Lower leg skin (tissue), 4 donors: ENCODE measurements around the gene ELOVL3. TPM values are rescaled to one million over a fixed set of nuclear protein-coding genes. Genes with fewer than 3 reads are reported as not detected.

Experiments
- DNase-seq, 2 donors: peaks; one replicate each; pipeline ENCODE4 v3.0.0-alpha.2; 2019; ENCODE audit warnings: low spot score in 2 of 2
- H3K4me3 ChIP-seq: fragments of 200-600 bp; sonication (generic); 2 replicates; pipeline ENCODE4 v1.5.1; 2017; ENCODE audit warnings: mild to moderate bottlenecking, low read depth; ENCODE audit not compliant: poor library complexity, severe bottlenecking
- POLR2A ChIP-seq, 2 donors: fragments of 450-650 bp; IDR thresholded peaks; one replicate each; pipeline ENCODE4 v1.6.1; 2016 to 2017; ENCODE audit warnings: antibody characterized with exemption in 2 of 2, mild to moderate bottlenecking in 1 of 2, moderate library complexity in 1 of 2
- WGBS, 2 donors: methylation state at CpG; one replicate each; pipeline ENCODE4 v1.1.5; 2018; 5-methylcytosine and 5-hydroxymethylcytosine counted together
- intact Hi-C: fragments of 100-400 bp; cut with DNase I; formaldehyde crosslinking; loops from one replicate; pipeline ENCODE4 v1.15.0; 2023; ENCODE audit warnings: low total_unique reads
- total RNA-seq, 4 donors: library from RNA; depleted of rRNA; stranded (reverse); fragments of >200 nt; gene quantifications; one replicate each; pipeline ENCODE4 v1.1.0, GENCODE V29; 2016
- TF ChIP-seq, protein P1 (sequence below), 3 donors: fragments of 450-650 bp; IDR thresholded peaks; one replicate each; pipeline ENCODE4 v1.5.1; 2016; ENCODE audit warnings: antibody characterized with exemption in 3 of 3, mild to moderate bottlenecking in 3 of 3, moderate library complexity in 2 of 3

ELOVL3 gene
- total RNA-seq, 4 donors from 2014 or later, result 2.5 to 106 (median 29.8) TPM

DNA sequence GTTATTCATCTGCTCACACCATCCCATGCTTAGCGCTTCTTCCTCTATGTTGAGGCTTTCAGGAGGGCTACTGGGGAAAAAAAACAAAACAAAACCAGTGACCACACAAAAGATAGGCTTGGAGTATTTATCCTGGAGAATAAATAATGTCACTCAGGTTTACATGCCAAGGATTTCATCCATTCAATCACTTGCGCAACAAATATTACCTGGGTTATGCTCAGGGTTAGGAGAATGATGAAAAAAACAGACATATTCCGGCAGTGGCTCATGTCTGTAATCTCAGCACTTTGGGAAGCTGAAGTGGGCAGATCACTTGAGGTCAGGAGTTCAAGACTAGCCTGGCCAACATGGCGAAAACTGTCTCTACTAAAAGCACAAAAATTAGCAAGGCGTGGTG, 3.3 kb upstream of the ELOVL3 start:
- TF ChIP-seq, protein P1, sequence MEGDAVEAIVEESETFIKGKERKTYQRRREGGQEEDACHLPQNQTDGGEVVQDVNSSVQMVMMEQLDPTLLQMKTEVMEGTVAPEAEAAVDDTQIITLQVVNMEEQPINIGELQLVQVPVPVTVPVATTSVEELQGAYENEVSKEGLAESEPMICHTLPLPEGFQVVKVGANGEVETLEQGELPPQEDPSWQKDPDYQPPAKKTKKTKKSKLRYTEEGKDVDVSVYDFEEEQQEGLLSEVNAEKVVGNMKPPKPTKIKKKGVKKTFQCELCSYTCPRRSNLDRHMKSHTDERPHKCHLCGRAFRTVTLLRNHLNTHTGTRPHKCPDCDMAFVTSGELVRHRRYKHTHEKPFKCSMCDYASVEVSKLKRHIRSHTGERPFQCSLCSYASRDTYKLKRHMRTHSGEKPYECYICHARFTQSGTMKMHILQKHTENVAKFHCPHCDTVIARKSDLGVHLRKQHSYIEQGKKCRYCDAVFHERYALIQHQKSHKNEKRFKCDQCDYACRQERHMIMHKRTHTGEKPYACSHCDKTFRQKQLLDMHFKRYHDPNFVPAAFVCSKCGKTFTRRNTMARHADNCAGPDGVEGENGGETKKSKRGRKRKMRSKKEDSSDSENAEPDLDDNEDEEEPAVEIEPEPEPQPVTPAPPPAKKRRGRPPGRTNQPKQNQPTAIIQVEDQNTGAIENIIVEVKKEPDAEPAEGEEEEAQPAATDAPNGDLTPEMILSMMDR (IDR thresholded peaks at IDR 0.05), result no peak
- no peak for TF ChIP-seq POLR2A (IDR thresholded peaks at IDR 0.05)
- 89 to 92% methylated on average over 5 of the region's 5 CpGs for WGBS, 2 donors
- intact Hi-C loops, result no loop called here
- no peak for DNase-seq
- no peak overlapping the region for H3K4me3 ChIP-seq

DNA sequence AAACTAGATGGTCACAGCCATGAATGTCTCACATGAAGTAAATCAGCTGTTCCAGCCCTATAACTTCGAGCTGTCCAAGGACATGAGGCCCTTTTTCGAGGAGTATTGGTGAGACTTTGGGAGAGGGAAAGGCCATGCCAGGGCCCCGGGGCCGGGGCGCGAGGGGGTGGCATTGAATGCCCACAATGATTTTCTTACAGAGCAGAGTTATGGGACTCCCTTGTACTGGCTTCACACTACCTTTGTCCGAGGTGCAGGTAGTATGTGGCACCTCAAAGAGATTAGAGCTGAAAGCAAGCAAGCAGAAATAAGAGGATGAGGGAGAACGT, 407 bp downstream of the ELOVL3 start:
- intact Hi-C loops, result no loop called here
- no peak for DNase-seq
- 67 to 70% methylated on average over 8 of the region's 8 CpGs for WGBS, 2 donors
- no peak for TF ChIP-seq POLR2A (IDR thresholded peaks at IDR 0.05)
- TF ChIP-seq, protein P1 (IDR thresholded peaks at IDR 0.05), result no peak
- H3K4me3 ChIP-seq, result no peak overlapping the region

DNA sequence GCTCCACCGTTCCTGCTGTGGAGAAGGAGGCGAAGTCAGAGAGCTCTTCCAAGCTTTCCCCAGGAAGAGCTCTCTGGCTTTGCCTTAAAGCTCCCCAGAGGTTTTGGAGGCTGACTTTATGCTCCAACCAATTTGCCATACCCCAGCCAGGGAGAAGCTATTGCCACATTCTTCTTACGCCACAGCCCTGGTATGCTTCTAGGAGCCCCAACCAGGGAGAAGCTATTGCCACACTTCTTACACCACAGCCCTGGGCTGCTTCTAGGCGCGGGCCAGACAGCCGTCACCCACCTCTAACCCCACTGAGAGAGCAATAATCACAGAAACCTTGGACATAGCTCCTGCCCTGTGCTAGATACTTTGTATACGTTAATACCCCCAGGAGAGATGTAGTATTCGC, 951 bp downstream of the ELOVL3 start:
- intact Hi-C loops, result no loop called here

DNA sequence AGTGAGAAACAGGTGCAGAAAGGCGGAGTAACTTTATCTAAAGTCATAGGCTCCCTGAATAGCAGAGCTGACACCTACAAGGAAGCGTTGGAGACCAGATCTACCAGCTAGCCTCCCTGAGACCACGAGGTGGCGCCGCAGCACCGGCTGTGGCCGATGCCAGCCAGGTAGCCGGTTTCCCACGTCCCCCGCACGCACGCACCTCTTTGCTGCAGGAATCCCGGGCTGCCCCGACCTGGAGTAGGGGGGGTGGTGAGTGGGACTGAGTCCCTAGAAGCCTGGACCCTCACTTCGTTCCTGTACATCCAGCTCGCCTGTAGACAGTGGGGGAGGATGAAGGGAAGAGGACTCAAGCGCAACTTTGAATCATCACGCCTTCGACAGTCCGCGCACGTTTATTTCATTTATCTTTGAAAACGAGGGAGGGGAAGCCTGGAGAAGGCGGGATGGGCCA, 3.7 kb downstream of the ELOVL3 start:
- DNase-seq, result peak; percentile 75 to 95
- H3K4me3 ChIP-seq, result no peak overlapping the region
- WGBS, 2 donors, result 1% methylated on average over 22 to 24 of the region's 24 CpGs
- intact Hi-C loops, result loop anchor here (2.0 kb wide), 1 partner anchor 119 kb away; no protein-coding TSS in a partner anchor
- TF ChIP-seq, protein P1 (IDR thresholded peaks at IDR 0.05), result peak in 1 of 3 donors; percentile 93
- TF ChIP-seq POLR2A (IDR thresholded peaks at IDR 0.05), result no peak

More for the DNA sequence above, 951 bp downstream of the ELOVL3 start:
- TF ChIP-seq, protein P1 (IDR thresholded peaks at IDR 0.05), result no peak
- no peak for TF ChIP-seq POLR2A (IDR thresholded peaks at IDR 0.05)
- 63 to 82% methylated on average over 8 of the region's 8 CpGs for WGBS, 2 donors
- no peak overlapping the region for H3K4me3 ChIP-seq
- peak; percentile 35 to 90 for DNase-seq

DNA sequence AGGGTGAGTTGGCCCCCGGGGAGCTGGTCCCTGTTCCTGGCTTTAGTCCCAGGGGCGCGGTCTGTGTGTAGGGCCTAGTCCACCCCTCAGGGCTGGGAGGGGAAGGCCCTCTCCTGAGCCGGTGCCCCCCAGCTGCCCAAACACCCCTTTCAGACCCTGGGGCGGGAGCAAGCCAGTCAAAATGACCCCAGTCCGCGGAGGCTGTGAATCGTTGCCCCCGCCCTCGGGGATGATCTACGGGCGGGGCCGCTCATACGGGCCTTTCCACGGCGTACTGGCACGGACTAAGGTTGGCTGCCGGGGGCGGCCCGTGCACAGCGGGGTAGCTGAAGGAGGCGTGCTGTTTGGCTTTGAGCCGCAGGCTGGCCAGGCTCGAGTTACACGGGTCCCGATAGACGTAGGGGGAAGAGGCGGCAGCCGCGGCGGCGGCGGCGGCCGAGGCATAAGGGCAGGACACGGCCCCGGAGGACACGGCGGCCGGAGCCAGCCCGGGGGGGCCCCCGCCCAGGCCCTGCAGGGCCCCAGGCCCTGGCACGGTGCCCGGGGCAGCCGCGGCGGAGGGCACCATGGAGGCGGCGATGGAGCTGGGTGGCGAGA, 4.3 kb downstream of the ELOVL3 start:
- TF ChIP-seq, protein P1 (IDR thresholded peaks at IDR 0.05), result no peak
- no peak for TF ChIP-seq POLR2A (IDR thresholded peaks at IDR 0.05)
- DNase-seq, result peak in 1 of 2 donors; percentile 88
- 0% methylated on average over 8 to 24 of the region's 50 CpGs for WGBS, 2 donors
- intact Hi-C loops, result no loop called here
- H3K4me3 ChIP-seq, result peak overlapping the region; percentile 25

DNA sequence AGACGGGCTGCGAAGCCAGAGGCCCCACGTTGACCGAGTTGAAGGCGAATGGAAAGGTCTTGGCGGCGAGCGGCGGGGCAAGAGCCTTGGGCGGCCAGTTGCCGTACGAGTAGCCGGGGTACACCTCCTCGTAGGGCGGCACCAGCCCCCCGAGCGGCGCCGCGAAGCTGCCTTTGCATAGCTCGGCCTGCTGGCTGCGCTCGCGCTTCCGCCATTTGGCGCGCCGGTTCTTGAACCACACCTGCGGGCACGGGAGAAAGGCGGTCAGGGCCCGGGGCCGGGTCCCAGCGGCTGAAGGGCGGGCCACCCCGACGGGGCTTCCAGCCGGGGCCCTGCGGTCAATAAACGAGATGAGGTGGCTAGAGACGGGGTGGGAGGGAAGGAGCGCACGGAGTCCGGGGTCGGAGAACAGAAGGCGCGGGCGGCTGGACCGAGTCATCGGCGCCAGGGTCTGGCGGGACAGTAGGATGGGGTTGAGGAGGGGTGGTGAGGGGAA, 4.8 kb downstream of the ELOVL3 start:
- WGBS, 2 donors, result 0 to 1% methylated on average over 40 to 41 of the region's 52 CpGs
- TF ChIP-seq, protein P1 (IDR thresholded peaks at IDR 0.05), result no peak
- no peak for TF ChIP-seq POLR2A (IDR thresholded peaks at IDR 0.05)
- intact Hi-C loops, result no loop called here
- peak in 1 of 2 donors; percentile 88 for DNase-seq
- peak overlapping the region; percentile 25 for H3K4me3 ChIP-seq
